Measurements from ENCODE around the gene OASL.

- TF ChIP-seq CTCF (IDR thresholded peaks at IDR 0.05) = no peak
- TF ChIP-seq POLR2A (IDR thresholded peaks at IDR 0.05) = no peak
- TF ChIP-seq EP300 (IDR thresholded peaks at IDR 0.05) = no peak
Measured at GRCh38 chr12:120996133-120996746, 42.8 kb downstream of the OASL start.

Data from tibial nerve (tissue), 4 donors.